Measurements from ENCODE around the gene UGT1A7.

DNA sequence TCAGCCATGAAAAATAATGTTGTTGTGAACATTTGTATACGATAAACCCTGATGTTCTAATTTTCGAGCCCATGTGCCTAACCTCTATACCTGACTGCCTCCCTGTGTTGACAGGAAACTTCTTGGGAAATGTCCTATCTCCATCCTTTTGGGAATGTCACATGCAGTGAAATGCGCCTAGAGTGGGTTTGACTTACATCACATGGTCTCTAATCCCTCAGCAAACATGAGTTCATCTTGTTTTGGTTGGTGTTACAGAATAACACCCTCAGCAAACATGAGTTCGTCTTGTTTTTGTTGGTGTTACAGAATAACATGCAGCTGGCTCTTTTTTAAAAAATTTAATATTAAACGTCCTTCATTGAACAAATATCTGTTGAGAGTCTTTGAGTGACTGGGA, 6.6 kb downstream of the UGT1A7 start:
- no peak for TF ChIP-seq TCF4 (CRISPR knock-in tag; IDR thresholded peaks at IDR 0.05; ENCODE audit: borderline replicate concordance)
- no peak for TF ChIP-seq ZC3H10 (CRISPR knock-in tag; IDR thresholded peaks at IDR 0.05)
- TF ChIP-seq CSDC2 (CRISPR knock-in tag; IDR thresholded peaks at IDR 0.05): no peak
- TF ChIP-seq PATZ1 (CRISPR knock-in tag; IDR thresholded peaks at IDR 0.05; ENCODE audit: borderline replicate concordance): no peak
- TF ChIP-seq OSR1 (CRISPR knock-in tag; IDR thresholded peaks at IDR 0.05): no peak
- TF ChIP-seq ZNF8 (CRISPR knock-in tag; IDR thresholded peaks at IDR 0.05): no peak
- no peak for TF ChIP-seq TOX (CRISPR knock-in tag; IDR thresholded peaks at IDR 0.05; ENCODE audit: borderline replicate concordance)
- TF ChIP-seq BACH2 (CRISPR knock-in tag; IDR thresholded peaks at IDR 0.05; ENCODE audit: borderline replicate concordance): no peak
- TF ChIP-seq RARB (CRISPR knock-in tag; IDR thresholded peaks at IDR 0.05): no peak
- no peak for TF ChIP-seq ARNTL (CRISPR knock-in tag; IDR thresholded peaks at IDR 0.05; ENCODE audit: borderline replicate concordance, low read depth)
- no peak for TF ChIP-seq ZNF70 (CRISPR knock-in tag; IDR thresholded peaks at IDR 0.05)
- TF ChIP-seq ZNF565 (CRISPR knock-in tag; conservative IDR thresholded peaks at IDR 0.05; ENCODE audit: low read depth): no peak
